HTERT RPE-1 (cell line): ENCODE results near the gene MON2.

Source experiments
- in situ Hi-C: fragments of 300-500 bp; cut with MboI; formaldehyde crosslinking; loops from 4 replicates; pipeline ENCODE4 v1.14.3; 2020; ENCODE audit warnings: low sequenced_read_pairs

MON2 gene

GRCh38 chr12:62603811-62604098 is 137.1 kb downstream of the MON2 start:
- in situ Hi-C loops, result no loop called here

- in situ Hi-C loops, result no loop called here
Measured at GRCh38 chr12:62604373-62604772, 137.7 kb downstream of the MON2 start.

GRCh38 chr12:62604871-62605270 is 138.2 kb downstream of the MON2 start:
- in situ Hi-C loops, result no loop called here

GRCh38 chr12:62605981-62606380 is 139.4 kb downstream of the MON2 start:
- in situ Hi-C loops, result no loop called here

- in situ Hi-C loops, result no loop called here
Measured at GRCh38 chr12:62606654-62607053, 140.0 kb downstream of the MON2 start.

DNA sequence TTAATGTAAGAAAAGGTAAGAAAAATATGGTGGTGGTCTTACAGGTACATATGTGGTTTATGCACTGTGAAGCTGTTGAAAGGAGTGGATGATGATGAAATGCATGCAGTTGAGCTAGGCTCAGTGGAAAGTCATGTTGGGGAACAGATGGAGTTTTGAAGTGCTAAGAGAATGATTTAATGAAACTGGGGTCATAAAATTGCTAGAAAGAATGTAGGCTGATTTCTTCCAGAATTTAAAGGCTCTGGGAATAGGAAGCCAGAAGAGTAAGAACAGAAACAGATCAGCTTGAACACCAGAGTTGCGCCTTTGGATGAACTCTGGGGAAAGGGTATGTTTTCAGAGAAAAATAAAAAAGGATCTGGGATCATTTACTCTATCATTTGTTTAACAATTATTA is 146.5 kb downstream of the MON2 start:
- in situ Hi-C loops, result no loop called here

GRCh38 chr12:62618319-62618718 is 151.7 kb downstream of the MON2 start:
- in situ Hi-C loops, result no loop called here

GRCh38 chr12:62618930-62619329 is 152.3 kb downstream of the MON2 start:
- in situ Hi-C loops, result no loop called here

DNA sequence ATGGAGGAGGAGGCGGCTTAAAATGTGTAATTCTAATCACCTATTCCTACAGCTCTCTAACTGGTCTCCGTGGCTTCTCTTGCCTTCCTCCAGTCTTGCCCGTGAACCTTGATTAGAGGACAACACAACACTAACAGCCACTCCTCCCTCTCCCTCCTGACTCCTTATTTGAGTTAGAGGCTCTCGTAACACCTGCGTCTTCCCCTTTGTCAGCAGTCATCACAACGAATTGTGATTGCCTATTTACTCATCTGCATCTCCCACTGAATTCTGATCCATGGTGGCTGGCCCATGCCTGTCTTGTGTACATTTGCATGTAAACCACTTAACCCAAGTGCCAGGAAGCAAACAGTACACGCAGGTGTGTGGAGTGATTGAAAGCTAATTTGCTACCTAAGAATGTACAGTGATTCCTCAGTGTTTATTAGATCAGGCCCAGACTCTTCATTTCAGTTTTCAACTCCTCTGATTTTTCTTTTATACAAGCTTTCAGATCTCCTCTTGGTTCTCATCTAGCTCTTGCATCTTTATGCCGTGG is 154.5 kb downstream of the MON2 start:
- in situ Hi-C loops, result no loop called here

GRCh38 chr12:62622177-62622576 is 155.6 kb downstream of the MON2 start:
- in situ Hi-C loops, result no loop called here

DNA sequence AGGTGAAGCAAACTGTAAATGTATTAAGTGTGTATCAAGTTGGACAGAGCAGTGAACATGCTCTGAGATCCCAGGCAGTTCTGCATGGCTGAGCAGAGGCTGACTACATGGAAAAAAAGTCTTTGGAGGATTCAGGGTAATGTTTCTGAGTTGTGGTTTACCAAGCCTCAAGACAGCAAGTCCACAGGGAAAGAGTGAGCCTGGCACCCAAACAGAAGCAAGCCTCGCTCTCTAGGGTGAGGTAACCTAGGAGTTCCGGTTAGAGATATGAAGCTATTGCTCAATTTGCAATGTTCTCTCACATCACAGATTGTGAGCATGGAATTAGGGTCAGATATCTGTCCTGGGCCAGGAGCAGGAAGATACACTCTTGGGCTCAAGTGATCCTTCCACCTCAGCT is 158.6 kb downstream of the MON2 start:
- in situ Hi-C loops, result no loop called here

DNA sequence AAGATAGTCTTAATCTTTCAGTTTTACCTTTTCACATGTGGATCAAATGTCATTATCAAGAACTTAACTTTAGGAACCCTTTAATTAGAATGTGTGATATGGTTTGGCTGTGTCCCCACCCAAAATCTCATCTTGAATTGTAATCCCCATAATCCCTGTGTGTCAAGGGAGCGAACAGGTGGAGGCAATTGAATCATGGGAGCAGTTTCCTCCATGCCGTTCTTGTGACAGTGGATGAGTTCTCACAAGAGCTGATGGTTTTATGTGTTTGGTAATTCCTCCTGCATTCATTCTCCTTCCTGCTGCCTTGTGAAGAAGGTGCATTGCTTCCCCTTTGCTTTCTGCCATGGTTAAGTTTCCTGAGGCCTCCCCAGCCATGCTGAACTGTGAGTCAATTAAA is 160.6 kb downstream of the MON2 start:
- in situ Hi-C loops, result no loop called here

DNA sequence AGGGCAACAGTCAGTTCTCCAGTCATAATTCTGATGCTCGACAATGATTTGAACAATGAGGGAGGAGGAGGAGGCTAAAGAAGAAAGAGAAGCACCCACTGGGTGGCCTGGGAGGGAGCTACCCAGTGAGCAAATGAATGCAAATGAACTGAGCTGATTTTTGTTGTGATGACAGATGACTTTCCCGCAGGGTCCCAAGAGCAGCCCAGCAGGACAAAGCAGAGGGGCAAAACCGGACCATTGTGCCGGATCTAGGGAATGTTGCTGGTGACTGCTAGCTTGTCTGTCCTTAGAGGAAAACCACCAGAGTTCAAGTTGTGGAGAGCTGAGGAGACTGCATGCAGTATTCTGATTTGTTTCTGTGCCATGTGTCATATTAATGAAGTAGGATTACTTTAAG is 162.8 kb downstream of the MON2 start:
- in situ Hi-C loops, result no loop called here

DNA sequence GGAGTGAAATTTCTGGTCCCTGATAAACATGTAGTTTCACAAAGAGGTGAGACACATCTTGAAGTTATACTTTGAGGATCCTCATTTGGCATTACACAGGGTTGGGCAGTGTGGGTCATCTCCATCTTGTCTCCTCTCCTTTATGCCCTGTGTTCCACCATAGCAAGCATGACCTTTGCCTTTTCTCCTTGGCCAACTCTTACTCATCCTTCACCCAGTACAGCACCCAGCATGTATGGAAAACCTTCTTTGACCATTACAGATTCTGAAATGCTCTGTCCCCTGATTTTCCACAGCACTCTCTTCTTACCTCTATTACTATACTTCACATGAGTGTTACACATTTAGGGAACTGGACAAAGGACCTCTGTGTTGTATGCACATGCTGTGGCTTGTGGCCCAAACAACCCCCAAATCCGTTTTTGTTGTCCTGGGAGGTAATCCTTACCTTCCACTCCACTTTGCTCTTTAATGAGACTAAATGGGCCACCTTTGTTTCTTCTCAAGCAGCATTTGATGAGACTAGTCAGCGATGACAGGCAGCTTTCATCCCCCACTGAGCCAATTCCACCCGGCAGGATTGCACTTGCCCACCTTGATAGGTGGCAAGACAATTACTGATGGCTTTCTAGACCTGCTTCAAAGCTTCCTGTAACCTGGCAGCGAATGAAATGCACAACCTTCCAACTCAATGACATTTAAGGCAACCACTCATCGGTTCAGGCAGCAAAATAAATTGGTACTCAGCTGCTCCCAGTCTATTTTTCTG is 163.5 kb downstream of the MON2 start:
- in situ Hi-C loops, result no loop called here

GRCh38 chr12:62631471-62632410 is 165.1 kb downstream of the MON2 start:
- in situ Hi-C loops, result no loop called here

GRCh38 chr12:62632411-62632918 is 165.8 kb downstream of the MON2 start:
- in situ Hi-C loops, result no loop called here

- in situ Hi-C loops, result no loop called here
Measured at GRCh38 chr12:62635649-62636048, 169.0 kb downstream of the MON2 start.

DNA sequence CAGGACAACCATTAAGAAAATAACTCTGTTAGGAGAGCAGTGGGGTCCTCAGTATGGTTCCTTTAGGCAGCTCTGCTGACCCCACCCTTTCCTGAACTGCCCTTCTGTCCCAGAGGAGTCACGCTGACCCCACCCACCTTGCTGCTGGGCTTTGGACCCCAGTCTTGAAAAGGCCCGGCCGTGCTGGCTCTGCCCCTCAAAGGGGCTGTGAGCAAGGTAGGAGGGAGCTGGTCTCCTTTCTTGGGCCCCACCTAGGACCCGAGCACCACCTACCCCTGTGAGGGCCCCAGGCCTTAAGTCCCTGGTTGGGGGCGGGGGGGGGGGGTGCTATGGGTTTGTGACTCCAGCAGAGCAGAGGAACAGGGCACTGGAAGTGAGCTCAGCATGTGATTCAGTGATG is 171.1 kb downstream of the MON2 start:
- in situ Hi-C loops, result no loop called here

DNA sequence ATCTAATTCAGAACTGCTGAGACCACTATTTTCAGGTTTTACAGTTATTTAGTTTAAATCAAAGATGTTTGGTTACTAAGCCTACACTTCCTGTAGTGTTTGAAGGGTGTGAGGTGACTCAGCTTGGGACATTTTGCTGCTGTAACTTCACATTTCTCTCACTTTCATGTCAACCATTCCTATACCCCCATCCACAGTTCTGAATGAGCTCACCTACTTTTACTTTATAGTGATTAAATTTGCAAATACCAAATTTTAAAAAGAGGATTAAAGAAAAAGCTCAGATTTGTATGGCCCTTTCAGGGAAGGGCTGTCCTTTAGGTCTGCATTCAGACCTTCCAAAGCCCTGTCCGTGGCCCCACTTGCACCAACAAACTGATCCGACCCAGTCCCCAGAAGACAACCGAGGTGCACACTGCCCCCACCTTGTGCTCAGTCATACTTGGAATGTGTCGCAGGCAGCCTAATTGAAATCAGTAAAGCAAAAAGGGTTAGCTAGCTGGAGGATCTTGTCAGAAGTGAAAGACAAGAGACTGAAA is 174.4 kb downstream of the MON2 start:
- in situ Hi-C loops, result no loop called here

- in situ Hi-C loops, result no loop called here
Measured at GRCh38 chr12:62642486-62642885, 175.9 kb downstream of the MON2 start.

DNA sequence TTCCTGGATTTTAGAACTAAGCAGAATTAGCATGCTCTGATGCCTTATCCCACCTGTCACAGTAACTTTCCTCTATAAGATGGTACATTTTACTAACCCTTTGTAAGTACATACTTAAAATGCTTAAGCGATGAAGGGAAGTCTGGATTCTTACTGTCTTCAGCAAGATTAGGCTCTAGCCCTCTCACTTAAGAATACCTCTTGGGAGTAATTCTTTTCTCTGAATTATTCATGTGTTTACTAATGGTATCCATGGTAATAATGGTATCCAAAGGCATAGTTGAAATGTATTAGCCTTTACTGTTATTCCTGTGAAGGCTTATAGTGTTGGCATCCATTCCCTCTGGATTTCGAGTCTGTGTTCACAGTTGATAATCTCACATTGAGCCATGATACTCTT is 176.9 kb downstream of the MON2 start:
- in situ Hi-C loops, result no loop called here

DNA sequence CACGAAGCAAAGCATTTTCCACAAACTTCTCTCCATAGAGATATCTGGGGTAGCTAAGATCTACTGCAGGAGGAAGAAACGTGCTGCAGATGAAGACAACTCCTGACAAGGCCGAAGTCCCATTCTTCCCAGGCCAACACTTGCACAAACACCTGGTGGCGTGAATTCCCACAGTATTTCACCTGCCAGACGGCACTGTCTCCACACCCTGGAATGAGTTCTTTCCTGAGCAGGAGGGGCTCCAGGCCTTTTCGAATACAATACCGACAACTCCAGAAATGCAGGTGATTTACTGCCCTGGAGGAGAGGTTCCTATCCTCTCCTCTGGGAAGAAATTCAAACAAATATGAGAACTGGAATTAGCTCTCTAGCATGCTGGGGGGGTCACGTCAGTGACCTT is 179.9 kb downstream of the MON2 start:
- in situ Hi-C loops, result no loop called here
